EL (cell line): ENCODE measurements around the gene ZNHIT3.
A peak's percentile ranks its signal among the peaks of the same experiment; 100 is the strongest.
"Not testable (repeated sequence)": the region's sequence is repeated elsewhere in the genome, so short reads cannot be mapped to it uniquely, and the experiment has no call there.

Experiments
- DNase-seq: peaks from one replicate; pipeline ENCODE4 v3.0.0-alpha.2; 2016

The ZNHIT3 gene

GRCh38 chr17:36485027-36485426 lies 1.5 kb upstream of the ZNHIT3 start:
- DNase-seq = no peak

- no peak for DNase-seq
These were observed 677 bp upstream of the ZNHIT3 start for GRCh38 chr17:36485805-36486203.

GRCh38 chr17:36493956-36494355 lies 7.5 kb downstream of the ZNHIT3 start:
- DNase-seq = no peak

- no peak for DNase-seq
These were observed 8.2 kb downstream of the ZNHIT3 start for GRCh38 chr17:36494674-36495073.

GRCh38 chr17:36495076-36495578 lies 8.6 kb downstream of the ZNHIT3 start:
- no peak for DNase-seq

- DNase-seq = no peak
These were observed 9.7 kb downstream of the ZNHIT3 start for GRCh38 chr17:36496018-36496789.

GRCh38 chr17:36498155-36498554 lies 11.7 kb downstream of the ZNHIT3 start:
- no peak for DNase-seq

GRCh38 chr17:36498560-36499300 lies 12.2 kb downstream of the ZNHIT3 start:
- DNase-seq = no peak

GRCh38 chr17:36500745-36501225 lies 14.3 kb downstream of the ZNHIT3 start:
- peak; percentile 21 for DNase-seq

- DNase-seq = no peak
These were observed 14.9 kb downstream of the ZNHIT3 start for GRCh38 chr17:36501351-36501750.

GRCh38 chr17:36501963-36502362 lies 15.5 kb downstream of the ZNHIT3 start:
- DNase-seq = no peak

GRCh38 chr17:36503456-36504155 lies 17.1 kb downstream of the ZNHIT3 start:
- DNase-seq = no peak

GRCh38 chr17:36504156-36504545 lies 17.7 kb downstream of the ZNHIT3 start:
- no peak for DNase-seq

GRCh38 chr17:36505171-36505570 lies 18.7 kb downstream of the ZNHIT3 start:
- DNase-seq = no peak

GRCh38 chr17:36506249-36506826 lies 19.9 kb downstream of the ZNHIT3 start:
- no peak for DNase-seq

GRCh38 chr17:36506831-36507230 lies 20.4 kb downstream of the ZNHIT3 start:
- DNase-seq = no peak

- no peak for DNase-seq
These were observed 20.8 kb downstream of the ZNHIT3 start for GRCh38 chr17:36507266-36507665.

GRCh38 chr17:36508439-36508838 lies 22.0 kb downstream of the ZNHIT3 start:
- DNase-seq = not testable (repeated sequence)

- DNase-seq = no peak
These were observed 22.9 kb downstream of the ZNHIT3 start for GRCh38 chr17:36509272-36509985.

- DNase-seq = no peak
These were observed 24.2 kb downstream of the ZNHIT3 start for GRCh38 chr17:36510636-36511035.

GRCh38 chr17:36511216-36511615 lies 24.7 kb downstream of the ZNHIT3 start:
- DNase-seq = no peak

GRCh38 chr17:36512641-36513040 lies 26.2 kb downstream of the ZNHIT3 start:
- DNase-seq = no peak
